Activated CD4-positive, alpha-beta memory T cell treated with anti-CD3 and anti-CD28 coated beads for 36 hours (primary cell): ENCODE results near the gene SF3B3. TPM values are rescaled to one million over a fixed set of nuclear protein-coding genes. Genes with fewer than 3 reads are reported as not detected.

Experiments
- CTCF ChIA-PET: fragments of 350-600 bp; sonication (Branson Sonifier 250); formaldehyde crosslinking; loops from one replicate; lab custom pipeline; 2021; ENCODE audit warnings: antibody characterized with exemption, inconsistent platforms; lab: Charles Lee
- POLR2A ChIA-PET: fragments of 350-600 bp; sonication (Branson Sonifier 250); formaldehyde crosslinking; loops from one replicate; lab custom pipeline; 2021; ENCODE audit warnings: antibody characterized with exemption; lab: Charles Lee
- DNase-seq: peaks from one replicate; pipeline ENCODE4 v3.0.0-alpha.2; 2020
- H3K27ac Mint-ChIP-seq: one replicate; pipeline ENCODE4 v1.8.0; 2021; ENCODE audit warnings: mixed read lengths
- H3K27me3 Mint-ChIP-seq: one replicate; pipeline ENCODE4 v1.8.0; 2021; ENCODE audit warnings: mixed read lengths
- H3K36me3 Mint-ChIP-seq: one replicate; pipeline ENCODE4 v1.8.0; 2021; ENCODE audit warnings: mixed read lengths
- H3K4me1 Mint-ChIP-seq: one replicate; pipeline ENCODE4 v1.8.0; 2021; ENCODE audit warnings: low read depth, mixed read lengths
- H3K4me3 Mint-ChIP-seq: one replicate; pipeline ENCODE4 v1.8.0; 2021; ENCODE audit warnings: mild to moderate bottlenecking, mixed read lengths
- H3K9me3 Mint-ChIP-seq: one replicate; pipeline ENCODE4 v1.8.0; 2021; ENCODE audit warnings: mixed read lengths
- intact Hi-C: fragments of 100-400 bp; cut with micrococcal nuclease; formaldehyde crosslinking; loops from one replicate; pipeline ENCODE4 v1.15.1; 2023
- total RNA-seq, 2 experiments: library from RNA; stranded (reverse); gene quantifications; one replicate each; pipeline ENCODE4 v1.2.3, GENCODE V29; 2021

Gene SF3B3
- 100 to 1,000 TPM; 450 to 453 TPM for total RNA-seq

- Mint-ChIP-seq H3K27me3 (no peaks in the 10 kb centered on the region), H3K9me3 (no peaks in the 10 kb centered on the region), H3K4me1 (peaks cover 53% of the 10 kb centered on the region), H3K27ac (peak within 1 kb of the TSS; percentile 98), H3K4me3 (peak within 1 kb of the TSS; percentile 91), H3K36me3 (peaks cover 45% of the 10 kb centered on the region)
- POLR2A ChIA-PET: interaction anchor here (1.2 to 2.8 kb wide), 8 partner anchors 27 to 273 kb away, joined by 7 to 18 read pairs (median 8); partner anchors contain the start of genes AARS1, DDX19A and EXOSC6
- intact Hi-C loops: loop anchor here (1.0 to 2.0 kb wide), 7 partner anchors 69 to 272 kb away; partner anchors contain the start of genes AARS1, DDX19A, FCSK and ST3GAL2
- CTCF ChIA-PET: interaction anchor here (0.6 to 1.9 kb wide), 5 partner anchors 15 to 177 kb away, joined by 3 to 7 read pairs (median 5); partner anchors contain the start of gene DDX19A
- DNase-seq: peak; percentile 77
Measured at GRCh38 chr16:70523743-70524398, at the start of gene SF3B3. Gene SF3B3, plus strand, starts transcription at chr16:70523816. Its CDS starts 2,841 bp downstream, at chr16:70526657.

GRCh38 chr16:70474320-70475053, 49.1 kb upstream of the SF3B3 start:
- Mint-ChIP-seq H3K36me3 (peaks cover 2% of the 10 kb centered on the region), H3K9me3 (no peaks in the 10 kb centered on the region), H3K4me3 (no peak overlapping the region), H3K27me3 (no peaks in the 10 kb centered on the region), H3K4me1 (peaks cover 25% of the 10 kb centered on the region), H3K27ac (no peak overlapping the region)
- ChIA-PET CTCF (interaction anchor here (1.0 kb wide), 1 partner anchor 35 kb away, joined by 3 read pairs; the partner anchor contains the start of gene ST3GAL2), POLR2A (no interaction called here)
- DNase-seq: no peak
- intact Hi-C loops: no loop called here

GRCh38 chr16:70475054-70475871, 48.4 kb upstream of the SF3B3 start:
- intact Hi-C loops: no loop called here
- DNase-seq: no peak
- Mint-ChIP-seq H3K36me3 (peaks cover 2% of the 10 kb centered on the region), H3K4me3 (no peak overlapping the region), H3K27me3 (no peaks in the 10 kb centered on the region), H3K4me1 (peaks cover 25% of the 10 kb centered on the region), H3K9me3 (no peaks in the 10 kb centered on the region), H3K27ac (no peak overlapping the region)
- CTCF ChIA-PET: interaction anchor here (1.0 kb wide), 1 partner anchor 36 kb away, joined by 3 read pairs; the partner anchor contains the start of gene ST3GAL2
- POLR2A ChIA-PET: no interaction called here

- Mint-ChIP-seq H3K9me3 (no peaks in the 10 kb centered on the region), H3K4me1 (peaks cover 25% of the 10 kb centered on the region), H3K27me3 (no peaks in the 10 kb centered on the region), H3K27ac (peak overlapping the region; percentile 85), H3K4me3 (no peak overlapping the region), H3K36me3 (peaks cover 2% of the 10 kb centered on the region)
- ChIA-PET POLR2A (interaction anchor here (0.7 to 2.8 kb wide), 5 partner anchors 19 to 130 kb away, joined by 3 to 17 read pairs (median 4); partner anchors contain the start of genes DDX19A and ST3GAL2), CTCF (interaction anchor here (0.9 to 1.4 kb wide), 5 partner anchors 20 to 96 kb away, joined by 3 to 4 read pairs (median 3); no protein-coding TSS in a partner anchor)
- peak; percentile 78 for DNase-seq
- intact Hi-C loops: loop anchor here (1.0 to 2.0 kb wide), 6 partner anchors 20 to 95 kb away; partner anchors contain the start of genes FCSK and ST3GAL2
Measured at GRCh38 chr16:70476272-70477020, 47.2 kb upstream of the SF3B3 start.

GRCh38 chr16:70478169-70478568, 45.4 kb upstream of the SF3B3 start:
- H3K4me3 Mint-ChIP-seq: no peak overlapping the region
- CTCF ChIA-PET: no interaction called here
- no peaks in the 10 kb centered on the region for H3K9me3 Mint-ChIP-seq
- no peaks in the 10 kb centered on the region for H3K27me3 Mint-ChIP-seq
- DNase-seq: no peak
- POLR2A ChIA-PET: interaction anchor here (1.3 to 2.8 kb wide), 2 partner anchors 24 to 97 kb away, joined by 4 to 17 read pairs; partner anchors contain the start of gene FCSK
- H3K36me3 Mint-ChIP-seq: peaks cover 3% of the 10 kb centered on the region
- H3K4me1 Mint-ChIP-seq: peaks cover 25% of the 10 kb centered on the region
- intact Hi-C loops: no loop called here
- H3K27ac Mint-ChIP-seq: no peak overlapping the region

- H3K9me3 Mint-ChIP-seq: no peaks in the 10 kb centered on the region
- ChIA-PET CTCF (no interaction called here), POLR2A (interaction anchor here (1.3 to 2.8 kb wide), 2 partner anchors 25 to 98 kb away, joined by 4 to 17 read pairs; partner anchors contain the start of gene FCSK)
- peak overlapping the region; percentile 28 for H3K27ac Mint-ChIP-seq
- intact Hi-C loops: loop anchor here (1.0 kb wide), 1 partner anchor 13 kb away; no protein-coding TSS in a partner anchor
- H3K27me3 Mint-ChIP-seq: no peaks in the 10 kb centered on the region
- no peak overlapping the region for H3K4me3 Mint-ChIP-seq
- H3K36me3 Mint-ChIP-seq: peaks cover 2% of the 10 kb centered on the region
- H3K4me1 Mint-ChIP-seq: peaks cover 25% of the 10 kb centered on the region
- DNase-seq: no peak
Measured at GRCh38 chr16:70478912-70479341, 44.7 kb upstream of the SF3B3 start.

GRCh38 chr16:70480127-70481105, 43.2 kb upstream of the SF3B3 start:
- CTCF ChIA-PET: no interaction called here
- Mint-ChIP-seq H3K36me3 (peaks cover 2% of the 10 kb centered on the region), H3K4me1 (peaks cover 25% of the 10 kb centered on the region)

GRCh38 chr16:70481929-70482536, 41.6 kb upstream of the SF3B3 start:
- ChIA-PET CTCF (no interaction called here), POLR2A (no interaction called here)
- DNase-seq: no peak
- Mint-ChIP-seq H3K9me3 (no peaks in the 10 kb centered on the region), H3K4me3 (no peak overlapping the region), H3K27ac (no peak overlapping the region), H3K4me1 (peaks cover 13% of the 10 kb centered on the region), H3K36me3 (peaks cover 2% of the 10 kb centered on the region), H3K27me3 (no peaks in the 10 kb centered on the region)
- intact Hi-C loops: no loop called here

More at GRCh38 chr16:70480127-70481105, 43.2 kb upstream of the SF3B3 start:
- H3K4me3 Mint-ChIP-seq: no peak overlapping the region
- DNase-seq: no peak
- no peaks in the 10 kb centered on the region for H3K27me3 Mint-ChIP-seq
- intact Hi-C loops: no loop called here
- POLR2A ChIA-PET: no interaction called here
- H3K27ac Mint-ChIP-seq: no peak overlapping the region
- no peaks in the 10 kb centered on the region for H3K9me3 Mint-ChIP-seq

GRCh38 chr16:70482624-70483023, 41.0 kb upstream of the SF3B3 start:
- CTCF ChIA-PET: interaction anchor here (1.3 kb wide), 1 partner anchor 14 kb away, joined by 4 read pairs; no protein-coding TSS in a partner anchor
- no peak overlapping the region for H3K4me3 Mint-ChIP-seq

More at GRCh38 chr16:70482624-70483023, 41.0 kb upstream of the SF3B3 start:
- Mint-ChIP-seq H3K27ac (no peak overlapping the region), H3K27me3 (no peaks in the 10 kb centered on the region), H3K36me3 (peaks cover 2% of the 10 kb centered on the region), H3K4me1 (peaks cover 9% of the 10 kb centered on the region), H3K9me3 (no peaks in the 10 kb centered on the region)
- POLR2A ChIA-PET: no interaction called here
- DNase-seq: no peak
- intact Hi-C loops: no loop called here
